CD4-positive, alpha-beta T cell (primary cell): ENCODE measurements around the gene IGSF6. TPM values are rescaled to one million over a fixed set of nuclear protein-coding genes. Genes with fewer than 3 reads are reported as not detected.

Source experiments
- ATAC-seq: fragments of 200-7000 bp; cut with Tn5 transposase; one replicate; pipeline ENCODE4 v1.10.0; 2022; ENCODE audit warnings: mild to moderate bottlenecking; ENCODE audit not compliant: poor library complexity
- CTCF ChIA-PET: fragments of 350-600 bp; sonication (Branson Sonifier 250); formaldehyde crosslinking; loops from one replicate; lab custom pipeline; 2021; ENCODE audit warnings: antibody characterized with exemption, inconsistent platforms; lab: Charles Lee
- POLR2A ChIA-PET: fragments of 350-600 bp; sonication (Branson Sonifier 250); formaldehyde crosslinking; loops from one replicate; lab custom pipeline; 2021; ENCODE audit warnings: antibody characterized with exemption, inconsistent platforms; lab: Charles Lee
- DNase-seq, 14 experiments: peaks; one replicate each; pipeline ENCODE4 v3.0.0-alpha.2; 2013 to 2020; ENCODE audit warnings: mixed read lengths in 2 of 14
- H3K27ac ChIP-seq, 2 donors: one replicate each; pipeline versions ENCODE4 v1.5.1 to v1.7.0; 2013; ENCODE audit warnings: low read length in 2 of 2, low read depth in 1 of 2, mild to moderate bottlenecking in 1 of 2
- H3K27me3 ChIP-seq, 2 experiments: 1 replicate in 1 of 2; 2 replicates in 1 of 2; pipeline versions ENCODE4 v1.6.1 to v1.7.0; 2013; ENCODE audit warnings: low read length in 2 of 2, control low read depth in 1 of 2, mild to moderate bottlenecking in 1 of 2, moderate library complexity in 1 of 2; ENCODE audit not compliant: insufficient read depth in 2 of 2, control insufficient read depth in 1 of 2
- H3K36me3 ChIP-seq: one replicate; pipeline ENCODE4 v1.6.1; 2013; ENCODE audit warnings: low read length, control low read depth; ENCODE audit not compliant: insufficient read depth
- H3K4me1 ChIP-seq: one replicate; pipeline ENCODE4 v1.6.1; 2013; ENCODE audit warnings: low read length, control low read depth; ENCODE audit not compliant: insufficient read depth
- H3K4me3 ChIP-seq: one replicate; pipeline ENCODE4 v1.5.1; 2013; ENCODE audit warnings: mild to moderate bottlenecking, low read length, moderate library complexity
- H3K9me3 ChIP-seq, 2 experiments: 1 replicate in 1 of 2; 2 replicates in 1 of 2; pipeline versions ENCODE4 v1.6.1 to v1.7.0; 2013; ENCODE audit warnings: low read length in 2 of 2, mild to moderate bottlenecking in 2 of 2, control low read depth in 1 of 2, moderate library complexity in 1 of 2; ENCODE audit not compliant: control insufficient read depth in 1 of 2, insufficient read depth in 1 of 2
- H3K27ac Mint-ChIP-seq: one replicate; pipeline ENCODE4 v1.8.0; 2020; ENCODE audit warnings: mixed read lengths
- H3K27me3 Mint-ChIP-seq: one replicate; pipeline ENCODE4 v1.8.0; 2021; ENCODE audit warnings: mixed read lengths
- H3K36me3 Mint-ChIP-seq: one replicate; pipeline ENCODE4 v1.8.0; 2021; ENCODE audit warnings: low read depth, mixed read lengths
- H3K4me1 Mint-ChIP-seq: one replicate; pipeline ENCODE4 v1.8.0; 2021; ENCODE audit warnings: low read depth, mixed read lengths
- H3K4me3 Mint-ChIP-seq: one replicate; pipeline ENCODE4 v1.8.0; 2020; ENCODE audit warnings: mild to moderate bottlenecking, mixed read lengths
- H3K9me3 Mint-ChIP-seq: one replicate; pipeline ENCODE4 v1.8.0; 2020; ENCODE audit warnings: mixed read lengths
- CTCF ChIP-seq: fragments of 200-600 bp; IDR thresholded peaks from one replicate; pipeline ENCODE4 v1.8.0; 2022; ENCODE audit warnings: antibody characterized with exemption, mild to moderate bottlenecking
- intact Hi-C, 2 experiments: fragments of 100-400 bp; cut with DNase I in 1 of 2; cut with micrococcal nuclease in 1 of 2; formaldehyde crosslinking; loops; one replicate each; pipeline versions ENCODE4 v1.15.1 to v1.9.0; 2023 to 2025; cut with DNase I, micrococcal nuclease
- total RNA-seq, 174 experiments: library from RNA in 2 of 174; stranded (reverse) in 2 of 174; gene quantifications; one replicate each; pipeline ENCODE4 v1.2.3 and lab custom pipeline; 2021 to 2026

The IGSF6 gene
- total RNA-seq, 2 experiments from 2014 or later, result 0.31 to 0.77 TPM

- Histone ChIP-seq H3K4me3 (no peak overlapping the region), H3K9me3 (peaks cover 0 to 7% of the 10 kb centered on the region in 2 experiments), H3K27me3 (no peaks in the 10 kb centered on the region), H3K4me1 (peaks cover 14% of the 10 kb centered on the region), H3K36me3 (peaks cover 31% of the 10 kb centered on the region), H3K27ac (no peak overlapping the region)
- no peak for ATAC-seq
- no peaks in the 10 kb centered on the region for H3K27me3 Mint-ChIP-seq
- ChIA-PET POLR2A (no interaction called here), CTCF (interaction anchor here (1.0 to 1.6 kb wide), 2 partner anchors 9 to 12 kb away, joined by 3 to 6 read pairs; no protein-coding TSS in a partner anchor)
- no peak for DNase-seq
- no peak overlapping the region for H3K4me3 Mint-ChIP-seq
- no peak for TF ChIP-seq CTCF
- peaks cover 85% of the 10 kb centered on the region for H3K36me3 Mint-ChIP-seq
- no peak overlapping the region for H3K27ac Mint-ChIP-seq
- peaks cover 34% of the 10 kb centered on the region for H3K4me1 Mint-ChIP-seq
- intact Hi-C loops, result no loop called here
- no peaks in the 10 kb centered on the region for H3K9me3 Mint-ChIP-seq
Measured at GRCh38 chr16:21628772-21629171, 23.6 kb downstream of the IGSF6 start.

- Mint-ChIP-seq H3K27ac (peak overlapping the region; percentile 20), H3K36me3 (peaks cover 85% of the 10 kb centered on the region), H3K4me3 (no peak overlapping the region), H3K9me3 (no peaks in the 10 kb centered on the region), H3K27me3 (no peaks in the 10 kb centered on the region), H3K4me1 (peaks cover 38% of the 10 kb centered on the region)
- intact Hi-C loops, result no loop called here
- TF ChIP-seq CTCF, result no peak
- peaks cover 31% of the 10 kb centered on the region for H3K36me3 ChIP-seq
- peaks cover 14% of the 10 kb centered on the region for H3K4me1 ChIP-seq
- ChIA-PET CTCF (interaction anchor here (1.0 to 1.6 kb wide), 3 partner anchors 10 to 29 kb away, joined by 3 to 6 read pairs (median 4); no protein-coding TSS in a partner anchor), POLR2A (no interaction called here)
- no peaks in the 10 kb centered on the region for H3K27me3 ChIP-seq
- H3K9me3 ChIP-seq, result peaks cover 0 to 7% of the 10 kb centered on the region in 2 experiments
- ATAC-seq (no peak), DNase-seq (no peak)
- H3K4me3 ChIP-seq, result no peak overlapping the region
- H3K27ac ChIP-seq, result no peak overlapping the region
Measured at GRCh38 chr16:21628121-21628726, 24.2 kb downstream of the IGSF6 start.

GRCh38 chr16:21626659-21627277 is 25.6 kb downstream of the IGSF6 start:
- Histone ChIP-seq H3K4me1 (peaks cover 18% of the 10 kb centered on the region), H3K9me3 (peaks cover 0 to 7% of the 10 kb centered on the region in 2 experiments), H3K27ac (peak overlapping the region in 1 of 2 donors; percentile 28), H3K4me3 (no peak overlapping the region), H3K27me3 (no peaks in the 10 kb centered on the region), H3K36me3 (peaks cover 31% of the 10 kb centered on the region)
- intact Hi-C loops, result loop anchor here in 1 of 2 experiments (2.0 kb wide), 1 partner anchor 18 kb away; no protein-coding TSS in a partner anchor
- Mint-ChIP-seq H3K4me3 (peak overlapping the region; percentile 18), H3K4me1 (peaks cover 52% of the 10 kb centered on the region), H3K9me3 (no peaks in the 10 kb centered on the region), H3K27me3 (no peaks in the 10 kb centered on the region), H3K36me3 (peaks cover 82% of the 10 kb centered on the region), H3K27ac (peak overlapping the region; percentile 60)
- TF ChIP-seq CTCF, result no peak
- peak in 5 of 14 experiments; percentile 14 to 74 (median 66) for DNase-seq
- ChIA-PET CTCF (interaction anchor here (0.8 to 1.5 kb wide), 2 partner anchors 13 to 30 kb away, joined by 3 to 4 read pairs; no protein-coding TSS in a partner anchor), POLR2A (interaction anchor here (1.0 to 1.2 kb wide), 2 partner anchors 12 to 18 kb away, joined by 5 to 6 read pairs; no protein-coding TSS in a partner anchor)
- peak; percentile 83 for ATAC-seq
